Measurements from ENCODE around the gene CMTM6.
A peak's percentile ranks its signal among the peaks of the same experiment; 100 is the strongest.

CMTM6 gene

GRCh38 chr3:32500880-32501782, 1.5 kb downstream of the CMTM6 start:
- no peak for TF ChIP-seq CTCF (conservative IDR thresholded peaks at IDR 0.05; ENCODE audit: low read depth, low read length)
- H3K4me3 ChIP-seq (ENCODE audit: low read depth, low read length): peak overlapping the region; percentile 84
- no peak for DNase-seq (ENCODE audit: low read depth)

GRCh38 chr3:32500231-32500630, 2.4 kb downstream of the CMTM6 start:
- no peak overlapping the region for H3K4me3 ChIP-seq (ENCODE audit: low read depth, low read length)
- TF ChIP-seq CTCF (conservative IDR thresholded peaks at IDR 0.05; ENCODE audit: low read depth, low read length): no peak
- DNase-seq (ENCODE audit: low read depth): peak; percentile 14

- no peak for TF ChIP-seq CTCF (conservative IDR thresholded peaks at IDR 0.05; ENCODE audit: low read depth, low read length)
- no peak overlapping the region for H3K4me3 ChIP-seq (ENCODE audit: low read depth, low read length)
- no peak for DNase-seq (ENCODE audit: low read depth)
These were observed 3.1 kb downstream of the CMTM6 start for GRCh38 chr3:32499585-32499984.

GRCh38 chr3:32498992-32499391, 3.7 kb downstream of the CMTM6 start:
- no peak for TF ChIP-seq CTCF (conservative IDR thresholded peaks at IDR 0.05; ENCODE audit: low read depth, low read length)
- DNase-seq (ENCODE audit: low read depth): no peak
- no peak overlapping the region for H3K4me3 ChIP-seq (ENCODE audit: low read depth, low read length)

GRCh38 chr3:32498252-32498651, 4.4 kb downstream of the CMTM6 start:
- no peak for TF ChIP-seq CTCF (conservative IDR thresholded peaks at IDR 0.05; ENCODE audit: low read depth, low read length)
- DNase-seq (ENCODE audit: low read depth): no peak
- H3K4me3 ChIP-seq (ENCODE audit: low read depth, low read length): no peak overlapping the region

- H3K4me3 ChIP-seq (ENCODE audit: low read depth, low read length): no peak overlapping the region
- no peak for TF ChIP-seq CTCF (conservative IDR thresholded peaks at IDR 0.05; ENCODE audit: low read depth, low read length)
These were observed 7.0 kb downstream of the CMTM6 start for GRCh38 chr3:32495609-32496008.

GRCh38 chr3:32495085-32495484, 7.6 kb downstream of the CMTM6 start:
- no peak overlapping the region for H3K4me3 ChIP-seq (ENCODE audit: low read depth, low read length)
- no peak for DNase-seq (ENCODE audit: low read depth)
- TF ChIP-seq CTCF (conservative IDR thresholded peaks at IDR 0.05; ENCODE audit: low read depth, low read length): no peak

More at GRCh38 chr3:32495609-32496008, 7.0 kb downstream of the CMTM6 start:
- no peak for DNase-seq (ENCODE audit: low read depth)

Data from choroid plexus epithelial cell (primary cell).